ENCODE measurements around the gene CAND2. TPM values are rescaled to one million over a fixed set of nuclear protein-coding genes. Genes with fewer than 3 reads are reported as not detected.
"Not testable (repeated sequence)": the region's sequence is repeated elsewhere in the genome, so short reads cannot be mapped to it uniquely, and the experiment has no call there.

Gene CAND2
- total RNA-seq, 1 experiment from 2014 or later: 0.37 TPM

GRCh38 chr3:12877040-12877439, 80.6 kb downstream of the CAND2 start:
- intact Hi-C loops (cut with micrococcal nuclease; ENCODE audit: unreplicated experiment): loop anchor here (10.0 kb wide), 2 partner anchors 218 to 1008 kb away; partner anchors contain the start of gene WNT7A
- BruUV-seq (replicated peaks): no TSS peak
- Histone ChIP-seq H4K20me1 (ENCODE audit: insufficient read depth) (no peaks in the 10 kb centered on the region), H3K4me2 (no peak overlapping the region), H3K27me3 (ENCODE audit: insufficient read depth, low read depth) (peaks cover 24% of the 10 kb centered on the region), H3K4me1 (replicated peaks; ENCODE audit: insufficient read depth) (no peaks in the 10 kb centered on the region), H3K36me3 (ENCODE audit: low read depth) (no peaks in the 10 kb centered on the region), H3K79me2 (ENCODE audit: low read depth) (no peaks in the 10 kb centered on the region), H2AFZ (no peak overlapping the region), H3K4me3 (no peak overlapping the region), H3F3A (ENCODE audit: insufficient read depth, low read depth) (no peaks in the 10 kb centered on the region), H3K9me3 (ENCODE audit: insufficient read depth, low read depth) (no peaks in the 10 kb centered on the region), H3K9me2 (ENCODE audit: insufficient read depth) (no peaks in the 10 kb centered on the region), H3K27ac (no peak overlapping the region)
- DNase-seq: no peak
- TF ChIP-seq EZH2 (IDR thresholded peaks at IDR 0.05; ENCODE audit: low read depth) (no peak), CTCF (conservative IDR thresholded peaks at IDR 0.05) (no peak)
- CTCF ChIA-PET: interaction anchor here (0.6 kb wide), 1 partner anchor 175 kb away, joined by 7 read pairs; no protein-coding TSS in a partner anchor
- POLR2A ChIA-PET (ENCODE audit: unreplicated experiment): no interaction called here

- Histone ChIP-seq H3K36me3 (ENCODE audit: low read depth) (no peaks in the 10 kb centered on the region), H3K9me2 (ENCODE audit: insufficient read depth) (no peaks in the 10 kb centered on the region), H3K9me3 (ENCODE audit: insufficient read depth, low read depth) (no peaks in the 10 kb centered on the region), H3F3A (ENCODE audit: insufficient read depth, low read depth) (no peaks in the 10 kb centered on the region), H3K27me3 (ENCODE audit: insufficient read depth, low read depth) (peaks cover 13% of the 10 kb centered on the region; the same call in 1 of the 2 replicates), H4K20me1 (ENCODE audit: insufficient read depth) (no peaks in the 10 kb centered on the region), H2AFZ (no peak overlapping the region), H3K4me1 (replicated peaks; ENCODE audit: insufficient read depth) (no peaks in the 10 kb centered on the region), H3K4me3 (no peak overlapping the region), H3K79me2 (ENCODE audit: low read depth) (no peaks in the 10 kb centered on the region), H3K4me2 (no peak overlapping the region), H3K27ac (no peak overlapping the region)
- ChIA-PET POLR2A (ENCODE audit: unreplicated experiment) (no interaction called here), CTCF (no interaction called here)
- no peak for DNase-seq
- intact Hi-C loops (cut with micrococcal nuclease; ENCODE audit: unreplicated experiment): loop anchor here (10.0 kb wide), 2 partner anchors 217 to 1007 kb away; partner anchors contain the start of gene WNT7A
- TF ChIP-seq EZH2 (IDR thresholded peaks at IDR 0.05; ENCODE audit: low read depth): no peak
- no TSS peak for BruUV-seq (replicated peaks)
Measured at GRCh38 chr3:12878141-12878574, 81.7 kb downstream of the CAND2 start.

- H3K36me3 ChIP-seq (ENCODE audit: low read depth); BruUV-seq (replicated peaks); H3K4me3 ChIP-seq; H3K27me3 ChIP-seq (ENCODE audit: insufficient read depth, low read depth); H4K20me1 ChIP-seq (ENCODE audit: insufficient read depth); DNase-seq; POLR2A ChIA-PET (ENCODE audit: unreplicated experiment); H3F3A ChIP-seq (ENCODE audit: insufficient read depth, low read depth); H3K27ac ChIP-seq; H2AFZ ChIP-seq; H3K4me2 ChIP-seq; H3K79me2 ChIP-seq (ENCODE audit: low read depth); H3K9me3 ChIP-seq (ENCODE audit: insufficient read depth, low read depth); H3K4me1 ChIP-seq (replicated peaks; ENCODE audit: insufficient read depth); H3K9me2 ChIP-seq (ENCODE audit: insufficient read depth): not testable (repeated sequence)
- intact Hi-C loops (cut with micrococcal nuclease; ENCODE audit: unreplicated experiment): loop anchor here (10.0 kb wide), 2 partner anchors 216 to 1006 kb away; partner anchors contain the start of gene WNT7A
- CTCF ChIA-PET: interaction anchor here (0.6 kb wide), 1 partner anchor 23 kb away, joined by 4 read pairs; no protein-coding TSS in a partner anchor
Measured at GRCh38 chr3:12878758-12879157, 82.3 kb downstream of the CAND2 start.

- Histone ChIP-seq H3K27ac (no peak overlapping the region), H4K20me1 (ENCODE audit: insufficient read depth) (no peaks in the 10 kb centered on the region), H3K27me3 (ENCODE audit: insufficient read depth, low read depth) (peaks cover 14% of the 10 kb centered on the region; the same call in 1 of the 2 replicates), H3K36me3 (ENCODE audit: low read depth) (no peaks in the 10 kb centered on the region), H3K4me1 (replicated peaks; ENCODE audit: insufficient read depth) (no peaks in the 10 kb centered on the region), H3K9me2 (ENCODE audit: insufficient read depth) (no peaks in the 10 kb centered on the region), H2AFZ (no peak overlapping the region), H3K79me2 (ENCODE audit: low read depth) (no peaks in the 10 kb centered on the region), H3K9me3 (ENCODE audit: insufficient read depth, low read depth) (no peaks in the 10 kb centered on the region), H3K4me2 (no peak overlapping the region), H3K4me3 (no peak overlapping the region), H3F3A (ENCODE audit: insufficient read depth, low read depth) (no peaks in the 10 kb centered on the region)
- no peak for DNase-seq
- CTCF ChIA-PET: interaction anchor here (0.6 kb wide), 1 partner anchor 24 kb away, joined by 4 read pairs; no protein-coding TSS in a partner anchor
- TF ChIP-seq CTCF (conservative IDR thresholded peaks at IDR 0.05) (no peak), EZH2 (IDR thresholded peaks at IDR 0.05; ENCODE audit: low read depth) (no peak)
- intact Hi-C loops (cut with micrococcal nuclease; ENCODE audit: unreplicated experiment): loop anchor here (10.0 kb wide), 2 partner anchors 215 to 1005 kb away; partner anchors contain the start of gene WNT7A
- no TSS peak for BruUV-seq (replicated peaks)
- POLR2A ChIA-PET (ENCODE audit: unreplicated experiment): no interaction called here
Measured at GRCh38 chr3:12879191-12879815, 82.8 kb downstream of the CAND2 start.

- H3K9me3 ChIP-seq (ENCODE audit: insufficient read depth, low read depth); H4K20me1 ChIP-seq (ENCODE audit: insufficient read depth); POLR2A ChIA-PET (ENCODE audit: unreplicated experiment); H3K4me2 ChIP-seq; intact Hi-C loops (cut with micrococcal nuclease; ENCODE audit: unreplicated experiment); H3F3A ChIP-seq (ENCODE audit: insufficient read depth, low read depth); H3K79me2 ChIP-seq (ENCODE audit: low read depth); H3K9me2 ChIP-seq (ENCODE audit: insufficient read depth); H2AFZ ChIP-seq; H3K27ac ChIP-seq; H3K36me3 ChIP-seq (ENCODE audit: low read depth); CTCF ChIA-PET; DNase-seq; H3K4me3 ChIP-seq; BruUV-seq (replicated peaks); H3K4me1 ChIP-seq (replicated peaks; ENCODE audit: insufficient read depth): not testable (repeated sequence)
- H3K27me3 ChIP-seq (ENCODE audit: insufficient read depth, low read depth): peaks cover 20% of the 10 kb centered on the region; the same call in 1 of the 2 replicates
Measured at GRCh38 chr3:12881858-12882257, 85.4 kb downstream of the CAND2 start.

All from PC-9 (cell line).